H9 (cell line): ENCODE results near the gene ISLR2. TPM values are rescaled to one million over a fixed set of nuclear protein-coding genes. Genes with fewer than 3 reads are reported as not detected.

Experiments used
- DNase-seq: peaks from one replicate; pipeline ENCODE4 v3.0.0-alpha.2; 2017
- H2AFZ ChIP-seq: one replicate; pipeline ENCODE4 v1.6.1; 2013; ENCODE audit warnings: mild to moderate bottlenecking, low read length, control low read depth, moderate library complexity
- H2AK5ac ChIP-seq: 2 replicates; pipeline ENCODE4 v1.6.1; 2013; ENCODE audit warnings: low read length, control low read depth, mixed read lengths; ENCODE audit not compliant: insufficient read length
- H2BK120ac ChIP-seq: one replicate; pipeline ENCODE4 v1.6.1; 2013; ENCODE audit warnings: low read depth, mild to moderate bottlenecking, low read length, control low read depth, inconsistent platforms; ENCODE audit not compliant: poor library complexity, severe bottlenecking
- H2BK12ac ChIP-seq: 2 replicates; pipeline ENCODE4 v1.6.1; 2013; ENCODE audit warnings: low read length, control low read depth, mixed read lengths, low read depth; ENCODE audit not compliant: insufficient read length
- H2BK15ac ChIP-seq: 2 replicates; pipeline ENCODE4 v1.6.1; 2013; ENCODE audit warnings: low read depth, low read length, control low read depth
- H2BK20ac ChIP-seq: one replicate; pipeline ENCODE4 v1.6.1; 2013; ENCODE audit warnings: low read depth, mild to moderate bottlenecking, low read length, control low read depth, inconsistent platforms; ENCODE audit not compliant: poor library complexity, severe bottlenecking
- H2BK5ac ChIP-seq: 2 replicates; pipeline ENCODE4 v1.6.1; 2013; ENCODE audit warnings: low read length, control low read depth, mixed read lengths; ENCODE audit not compliant: insufficient read length
- H3K14ac ChIP-seq: 2 replicates; pipeline ENCODE4 v1.6.1; 2013; ENCODE audit warnings: low read length, control low read depth; ENCODE audit not compliant: insufficient read depth
- H3K18ac ChIP-seq: 2 replicates; pipeline ENCODE4 v1.6.1; 2013; ENCODE audit warnings: low read depth, mild to moderate bottlenecking, mixed read lengths, low read length, control low read depth; ENCODE audit not compliant: insufficient read length
- H3K23ac ChIP-seq: 2 replicates; pipeline ENCODE4 v1.6.1; 2013; ENCODE audit warnings: low read length, control low read depth, mixed read lengths, low read depth; ENCODE audit not compliant: insufficient read length
- H3K23me2 ChIP-seq: 2 replicates; pipeline ENCODE4 v1.6.1; 2013; ENCODE audit warnings: low read depth, mild to moderate bottlenecking, mixed read lengths, low read length, control low read depth; ENCODE audit not compliant: insufficient read length, poor library complexity, severe bottlenecking
- H3K27ac ChIP-seq: 2 replicates; pipeline ENCODE4 v1.5.1; 2013; ENCODE audit warnings: low read length, control low read depth, mixed read lengths, low read depth; ENCODE audit not compliant: insufficient read length
- H3K27me3 ChIP-seq: 2 replicates; pipeline ENCODE4 v1.6.1; 2013; ENCODE audit warnings: low read length, control low read depth, inconsistent platforms; ENCODE audit not compliant: insufficient read depth
- H3K4ac ChIP-seq: 2 replicates; pipeline ENCODE4 v1.6.1; 2013; ENCODE audit warnings: low read depth, mild to moderate bottlenecking, control low read depth, inconsistent platforms, low read length, moderate library complexity
- H3K4me1 ChIP-seq: 2 replicates; pipeline ENCODE4 v1.6.1; 2013; ENCODE audit warnings: low read length, control low read depth, inconsistent platforms; ENCODE audit not compliant: insufficient read depth
- H3K4me2 ChIP-seq: 2 replicates; pipeline ENCODE4 v1.6.1; 2013; ENCODE audit warnings: low read length, control low read depth, mixed read lengths; ENCODE audit not compliant: insufficient read length, insufficient read depth
- H3K56ac ChIP-seq: 2 replicates; pipeline ENCODE4 v1.6.1; 2013; ENCODE audit warnings: low read depth, mild to moderate bottlenecking, mixed read lengths, low read length, control low read depth; ENCODE audit not compliant: insufficient read length
- H3K79me1 ChIP-seq: 2 replicates; pipeline ENCODE4 v1.6.1; 2013; ENCODE audit warnings: low read depth, mild to moderate bottlenecking, moderate library complexity, low read length, control low read depth, inconsistent platforms; ENCODE audit not compliant: insufficient read depth, poor library complexity, severe bottlenecking
- H3K79me2 ChIP-seq: 2 replicates; pipeline ENCODE4 v1.6.1; 2013; ENCODE audit warnings: low read length, control low read depth, inconsistent platforms; ENCODE audit not compliant: insufficient read depth
- H3K9ac ChIP-seq: 2 replicates; pipeline ENCODE4 v1.6.1; 2013; ENCODE audit warnings: low read length, control low read depth, mixed read lengths; ENCODE audit not compliant: insufficient read length; ENCODE audit errors: extremely low read depth
- H3K9me3 ChIP-seq: one replicate; pipeline ENCODE4 v1.6.1; 2013; ENCODE audit warnings: low read depth, low read length, inconsistent platforms; ENCODE audit not compliant: control insufficient read depth
- H3T11ph ChIP-seq: one replicate; pipeline ENCODE4 v1.6.1; 2013; ENCODE audit warnings: mild to moderate bottlenecking, low read length, control low read depth, inconsistent platforms
- H4K20me1 ChIP-seq: one replicate; pipeline ENCODE4 v1.6.1; 2013; ENCODE audit not compliant: control insufficient read depth, insufficient read length, insufficient read depth
- H4K5ac ChIP-seq: 2 replicates; pipeline ENCODE4 v1.6.1; 2013; ENCODE audit warnings: low read depth, mild to moderate bottlenecking, mixed read lengths, low read length, control low read depth; ENCODE audit not compliant: insufficient read length
- H4K8ac ChIP-seq: replicated peaks from 2 replicates; pipeline ENCODE4 v1.6.1; 2013; ENCODE audit warnings: low read length, control low read depth, mixed read lengths, low read depth; ENCODE audit not compliant: insufficient read length
- H4K91ac ChIP-seq: 2 replicates; pipeline ENCODE4 v1.6.1; 2013; ENCODE audit warnings: low read depth, mild to moderate bottlenecking, moderate library complexity, mixed read lengths, low read length, control low read depth; ENCODE audit not compliant: insufficient read length
- H3K27ac Mint-ChIP-seq, 3 experiments: 2 replicates in 2 of 3; 3 replicates in 1 of 3; pipeline ENCODE4 v1.8.0; 2020 to 2021; ENCODE audit warnings: mixed read lengths in 3 of 3, mild to moderate bottlenecking in 1 of 3, moderate library complexity in 1 of 3
- H3K27me3 Mint-ChIP-seq: 2 replicates; pipeline ENCODE4 v1.8.0; 2021; ENCODE audit warnings: low read depth, mild to moderate bottlenecking, moderate library complexity, mixed read lengths
- H3K36me3 Mint-ChIP-seq, 3 experiments: 2 replicates in 2 of 3; 3 replicates in 1 of 3; pipeline ENCODE4 v1.8.0; 2020 to 2021; ENCODE audit warnings: low read depth in 3 of 3, mixed read lengths in 3 of 3; ENCODE audit not compliant: insufficient read depth in 1 of 3
- H3K4me1 Mint-ChIP-seq, 2 experiments: 2 replicates each; pipeline ENCODE4 v1.8.0; 2020; ENCODE audit warnings: mixed read lengths in 2 of 2
- H3K4me3 Mint-ChIP-seq, 2 experiments: 2 replicates in 1 of 2; 3 replicates in 1 of 2; pipeline ENCODE4 v1.8.0; 2020 to 2021; ENCODE audit warnings: mild to moderate bottlenecking in 2 of 2, mixed read lengths in 2 of 2, moderate library complexity in 1 of 2
- H3K9me3 Mint-ChIP-seq, 2 experiments: 2 replicates in 1 of 2; 3 replicates in 1 of 2; pipeline ENCODE4 v1.8.0; 2020; ENCODE audit warnings: mild to moderate bottlenecking in 2 of 2, mixed read lengths in 2 of 2, moderate library complexity in 1 of 2
- WGBS: extraction: QIAGEN DNeasy Blood & Tissue Kit; methylation state at CpG from one replicate; pipeline ENCODE4 v1.1.7; 2013; ENCODE audit warnings: missing lambda C conversion rate, low lambda C conversion rate, mixed read lengths; ENCODE audit not compliant: insufficient read length; ENCODE audit errors: extremely low coverage; 5-methylcytosine and 5-hydroxymethylcytosine counted together
- total RNA-seq: library from RNA; stranded (reverse); gene quantifications from 2 replicates; pipeline ENCODE4 v1.2.1, GENCODE V29; 2021
- TF ChIP-seq, protein P1 (sequence below): fragments of 200-600 bp; sonication (generic); conservative IDR thresholded peaks from 3 replicates; pipeline ENCODE4 v1.8.0; 2021; ENCODE audit warnings: antibody characterized with exemption, mild to moderate bottlenecking

ISLR2 gene
- total RNA-seq, 1 experiment from 2014 or later, result 0.09 TPM

DNA sequence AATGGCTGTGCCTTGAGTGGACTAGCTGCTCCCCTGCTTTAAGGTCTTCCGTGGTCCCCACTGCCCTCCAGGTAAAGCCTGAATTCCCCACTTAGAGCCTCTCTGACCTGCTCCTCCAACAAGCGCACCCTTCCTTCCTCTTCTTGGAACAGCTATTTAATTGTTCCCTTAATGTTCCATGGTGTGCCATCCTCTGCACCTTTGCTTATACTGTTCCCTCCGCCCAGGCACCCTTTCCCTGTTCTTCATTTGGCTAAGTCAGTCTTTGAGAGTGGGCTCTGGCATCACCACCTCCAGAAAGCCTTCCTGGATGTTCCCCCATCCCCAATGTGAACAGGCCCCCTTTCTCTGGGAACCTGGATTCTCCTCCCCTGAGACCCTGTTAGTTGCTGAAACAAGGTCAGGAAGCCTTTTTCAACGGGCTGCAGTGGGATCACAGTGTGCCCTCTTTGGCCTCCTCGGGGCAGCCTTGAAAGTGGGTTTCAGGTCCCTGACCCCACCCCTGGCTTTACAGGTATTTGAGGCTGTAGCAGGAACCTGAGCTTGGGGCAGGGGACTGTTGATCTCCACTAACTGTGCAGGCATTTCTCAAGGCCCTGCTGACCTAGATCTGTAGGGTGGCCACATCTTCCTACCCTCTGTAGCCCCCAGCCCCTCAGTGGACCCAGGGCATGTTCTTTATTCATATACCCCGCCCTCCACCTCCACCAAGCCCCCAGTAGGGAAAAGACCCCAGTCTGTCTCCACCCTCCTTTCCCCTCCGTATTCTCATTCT, 48.1 kb downstream of the ISLR2 start:
- H3K27ac ChIP-seq, result no peak overlapping the region
- no peak overlapping the region for H3K4me2 ChIP-seq
- H3K4me1 ChIP-seq, result no peaks in the 10 kb centered on the region
- no peaks in the 10 kb centered on the region for H4K20me1 ChIP-seq
- no peak overlapping the region for H2BK20ac ChIP-seq
- TF ChIP-seq, protein P1, sequence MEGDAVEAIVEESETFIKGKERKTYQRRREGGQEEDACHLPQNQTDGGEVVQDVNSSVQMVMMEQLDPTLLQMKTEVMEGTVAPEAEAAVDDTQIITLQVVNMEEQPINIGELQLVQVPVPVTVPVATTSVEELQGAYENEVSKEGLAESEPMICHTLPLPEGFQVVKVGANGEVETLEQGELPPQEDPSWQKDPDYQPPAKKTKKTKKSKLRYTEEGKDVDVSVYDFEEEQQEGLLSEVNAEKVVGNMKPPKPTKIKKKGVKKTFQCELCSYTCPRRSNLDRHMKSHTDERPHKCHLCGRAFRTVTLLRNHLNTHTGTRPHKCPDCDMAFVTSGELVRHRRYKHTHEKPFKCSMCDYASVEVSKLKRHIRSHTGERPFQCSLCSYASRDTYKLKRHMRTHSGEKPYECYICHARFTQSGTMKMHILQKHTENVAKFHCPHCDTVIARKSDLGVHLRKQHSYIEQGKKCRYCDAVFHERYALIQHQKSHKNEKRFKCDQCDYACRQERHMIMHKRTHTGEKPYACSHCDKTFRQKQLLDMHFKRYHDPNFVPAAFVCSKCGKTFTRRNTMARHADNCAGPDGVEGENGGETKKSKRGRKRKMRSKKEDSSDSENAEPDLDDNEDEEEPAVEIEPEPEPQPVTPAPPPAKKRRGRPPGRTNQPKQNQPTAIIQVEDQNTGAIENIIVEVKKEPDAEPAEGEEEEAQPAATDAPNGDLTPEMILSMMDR, result no peak
- no peak overlapping the region for H3K27ac Mint-ChIP-seq
- no peaks in the 10 kb centered on the region for H3K79me1 ChIP-seq
- no peak overlapping the region for H2BK5ac ChIP-seq
- no peaks in the 10 kb centered on the region for H3K9me3 Mint-ChIP-seq
- no peak overlapping the region for H4K5ac ChIP-seq
- H3T11ph ChIP-seq, result no peak overlapping the region
- H4K91ac ChIP-seq, result no peak overlapping the region
- H3K4ac ChIP-seq, result no peak overlapping the region
- no peak overlapping the region for H3K18ac ChIP-seq
- peaks cover 24% of the 10 kb centered on the region for H3K27me3 Mint-ChIP-seq
- H2AFZ ChIP-seq, result no peak overlapping the region
- H2AK5ac ChIP-seq, result no peak overlapping the region
- H3K9ac ChIP-seq, result no peak overlapping the region
- no peak for DNase-seq
- H2BK12ac ChIP-seq, result no peak overlapping the region
- no peak overlapping the region for H3K14ac ChIP-seq
- peaks cover 0 to 4% (median 0%) of the 10 kb centered on the region in 3 experiments; a peak in 2 of 7 replicates for H3K36me3 Mint-ChIP-seq
- H3K4me1 Mint-ChIP-seq, result peaks cover 16 to 40% of the 10 kb centered on the region in 2 experiments
- no peaks in the 10 kb centered on the region for H3K23me2 ChIP-seq
- no peak overlapping the region for H3K23ac ChIP-seq
- H2BK120ac ChIP-seq, result no peak overlapping the region
- no peaks in the 10 kb centered on the region for H3K27me3 ChIP-seq
- no CpG with 5 or more reads among the region's 7 CpGs for WGBS
- H3K4me3 Mint-ChIP-seq, result no peak overlapping the region
- no peaks in the 10 kb centered on the region for H3K9me3 ChIP-seq
- no peaks in the 10 kb centered on the region for H3K79me2 ChIP-seq
- H2BK15ac ChIP-seq, result no peak overlapping the region
- H4K8ac ChIP-seq, result no peak overlapping the region
- H3K56ac ChIP-seq, result no peak overlapping the region
